Liver (tissue), 3 donors: Measurements from ENCODE around the gene CD163L1.
"Not testable (repeated sequence)": the region's sequence is repeated elsewhere in the genome, so short reads cannot be mapped to it uniquely, and the experiment has no call there.

Experiments used
- CTCF ChIP-seq: fragments of 150-350 bp; IDR thresholded peaks from 2 replicates; pipeline ENCODE4 v1.5.1; 2017; ENCODE audit warnings: improper control_type of control experiment, low read depth, low read length; ENCODE audit not compliant: missing input control
- RXRA ChIP-seq, 2 donors: IDR thresholded peaks; 2 replicates each; pipeline ENCODE4 v1.6.1; 2017 to 2018; ENCODE audit warnings: antibody characterized with exemption in 2 of 2, mild to moderate bottlenecking in 1 of 2
- TF ChIP-seq, protein P1 (sequence below): IDR thresholded peaks from 2 replicates; pipeline ENCODE4 v1.6.1; 2016; ENCODE audit warnings: antibody characterized with exemption
- TF ChIP-seq, protein P2 (sequence below): IDR thresholded peaks from 2 replicates; pipeline ENCODE4 v1.6.1; 2016; ENCODE audit warnings: antibody characterized with exemption
- donor health status: healthy.
- donor health status: healthy.

DNA sequence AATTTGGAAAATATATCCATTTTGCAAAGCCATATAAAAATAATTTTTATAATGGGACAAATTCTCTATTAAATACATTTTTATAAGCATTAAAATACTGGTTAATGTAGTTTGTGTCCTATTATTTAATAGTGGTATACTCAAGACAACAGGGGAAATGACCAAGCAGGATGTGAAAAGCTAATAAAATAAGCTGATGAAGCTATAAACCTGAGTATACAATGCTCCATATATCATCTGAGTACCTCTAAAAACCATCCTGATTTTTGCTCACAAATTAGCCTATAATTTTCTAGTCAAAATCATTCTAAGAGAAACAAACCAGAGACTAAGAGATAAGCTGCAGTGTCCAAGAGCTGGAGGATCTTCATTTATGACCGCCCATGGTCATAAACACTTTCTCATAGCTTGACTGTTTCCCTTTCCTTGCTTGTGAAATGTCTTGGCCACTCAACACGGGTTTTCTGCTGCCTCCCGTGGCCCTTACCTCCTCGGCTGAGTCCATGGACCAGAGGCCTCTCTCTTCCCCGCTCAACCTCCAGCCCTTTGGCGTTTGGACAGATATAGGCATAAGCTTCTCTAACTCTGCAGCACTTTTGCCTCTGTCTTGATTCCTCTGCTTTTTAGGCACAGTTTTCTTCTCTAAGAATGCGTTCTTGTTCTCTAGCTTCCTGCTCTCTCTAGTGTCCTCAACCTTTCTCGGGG lies 5.5 kb downstream of the CD163L1 start:
- TF ChIP-seq, protein P1, sequence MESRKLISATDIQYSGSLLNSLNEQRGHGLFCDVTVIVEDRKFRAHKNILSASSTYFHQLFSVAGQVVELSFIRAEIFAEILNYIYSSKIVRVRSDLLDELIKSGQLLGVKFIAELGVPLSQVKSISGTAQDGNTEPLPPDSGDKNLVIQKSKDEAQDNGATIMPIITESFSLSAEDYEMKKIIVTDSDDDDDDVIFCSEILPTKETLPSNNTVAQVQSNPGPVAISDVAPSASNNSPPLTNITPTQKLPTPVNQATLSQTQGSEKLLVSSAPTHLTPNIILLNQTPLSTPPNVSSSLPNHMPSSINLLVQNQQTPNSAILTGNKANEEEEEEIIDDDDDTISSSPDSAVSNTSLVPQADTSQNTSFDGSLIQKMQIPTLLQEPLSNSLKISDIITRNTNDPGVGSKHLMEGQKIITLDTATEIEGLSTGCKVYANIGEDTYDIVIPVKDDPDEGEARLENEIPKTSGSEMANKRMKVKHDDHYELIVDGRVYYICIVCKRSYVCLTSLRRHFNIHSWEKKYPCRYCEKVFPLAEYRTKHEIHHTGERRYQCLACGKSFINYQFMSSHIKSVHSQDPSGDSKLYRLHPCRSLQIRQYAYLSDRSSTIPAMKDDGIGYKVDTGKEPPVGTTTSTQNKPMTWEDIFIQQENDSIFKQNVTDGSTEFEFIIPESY: not testable (repeated sequence)
- TF ChIP-seq, protein P2, sequence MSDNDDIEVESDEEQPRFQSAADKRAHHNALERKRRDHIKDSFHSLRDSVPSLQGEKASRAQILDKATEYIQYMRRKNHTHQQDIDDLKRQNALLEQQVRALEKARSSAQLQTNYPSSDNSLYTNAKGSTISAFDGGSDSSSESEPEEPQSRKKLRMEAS: not testable (repeated sequence)
- not testable (repeated sequence) for TF ChIP-seq RXRA (IDR thresholded peaks at IDR 0.05); CTCF
